ENCODE measurements around the gene FOXP4.

The FOXP4 gene

DNA sequence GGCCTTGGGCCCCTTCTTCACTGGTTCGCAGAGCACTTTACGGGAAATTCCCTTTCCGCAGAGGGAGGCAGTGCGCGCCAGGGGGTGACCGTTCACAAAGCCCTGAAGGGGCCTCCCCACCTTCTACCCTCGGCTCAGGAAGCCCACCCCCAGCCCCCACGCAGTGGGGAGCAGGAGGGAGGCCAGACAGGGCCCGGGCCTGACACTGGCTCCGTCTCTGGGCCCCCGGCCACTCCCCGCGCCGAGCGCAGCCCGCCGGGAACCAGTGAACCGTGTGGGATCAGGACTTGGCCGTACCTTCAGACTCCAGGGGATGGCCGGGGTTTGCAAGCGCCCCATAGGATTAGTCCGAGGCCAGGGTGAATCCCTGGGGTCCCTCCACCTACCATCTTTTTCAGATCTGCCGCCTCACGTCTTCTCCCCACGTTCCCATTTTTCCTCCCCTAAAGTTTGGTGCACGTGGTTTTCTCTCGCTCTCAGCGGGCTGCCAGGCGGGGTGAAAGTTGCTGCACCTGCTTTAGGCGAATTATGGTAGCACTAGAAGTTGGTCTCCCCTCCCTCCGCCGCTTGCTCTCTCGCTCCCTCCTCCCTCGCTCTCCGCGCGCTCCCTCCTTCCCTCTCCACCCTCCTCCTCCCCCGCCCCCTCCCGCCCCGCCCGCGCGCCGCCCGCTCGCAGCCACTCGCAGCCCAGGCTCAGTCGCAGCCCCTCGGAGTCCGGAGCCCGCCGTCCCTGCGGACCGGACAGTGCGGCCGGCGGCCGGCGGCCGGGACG is at the start of gene FOXP4:
Gene FOXP4, plus strand, starts transcription at position 679 of the 772 bp plus-strand sequence. CDS start 19,380 bp downstream, outside the sequence.
- peak; percentile 96 for DNase-seq

GRCh38 chr6:41497573-41497972 is 48.6 kb upstream of the FOXP4 start:
- DNase-seq, result no peak

DNA sequence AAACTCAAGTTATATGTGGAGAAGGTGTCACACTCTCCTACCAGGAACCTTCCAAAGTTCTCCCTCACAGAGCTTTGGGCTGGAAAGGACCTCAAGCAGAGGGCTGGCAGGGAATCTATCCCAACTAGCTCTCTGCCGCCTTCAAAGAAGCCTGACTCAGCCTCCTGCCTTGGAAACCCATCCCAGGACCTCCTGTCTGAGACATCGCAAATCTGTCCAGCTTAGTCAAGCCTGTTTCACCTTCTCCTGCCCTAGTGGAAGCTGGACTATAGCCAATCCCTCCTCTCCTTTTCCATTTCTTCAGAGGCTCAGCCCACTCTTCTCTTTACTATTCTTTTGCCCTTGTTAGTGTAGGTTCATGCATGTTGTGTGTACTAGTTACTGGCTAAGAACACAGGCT is 48.2 kb upstream of the FOXP4 start:
- no peak for DNase-seq

DNA sequence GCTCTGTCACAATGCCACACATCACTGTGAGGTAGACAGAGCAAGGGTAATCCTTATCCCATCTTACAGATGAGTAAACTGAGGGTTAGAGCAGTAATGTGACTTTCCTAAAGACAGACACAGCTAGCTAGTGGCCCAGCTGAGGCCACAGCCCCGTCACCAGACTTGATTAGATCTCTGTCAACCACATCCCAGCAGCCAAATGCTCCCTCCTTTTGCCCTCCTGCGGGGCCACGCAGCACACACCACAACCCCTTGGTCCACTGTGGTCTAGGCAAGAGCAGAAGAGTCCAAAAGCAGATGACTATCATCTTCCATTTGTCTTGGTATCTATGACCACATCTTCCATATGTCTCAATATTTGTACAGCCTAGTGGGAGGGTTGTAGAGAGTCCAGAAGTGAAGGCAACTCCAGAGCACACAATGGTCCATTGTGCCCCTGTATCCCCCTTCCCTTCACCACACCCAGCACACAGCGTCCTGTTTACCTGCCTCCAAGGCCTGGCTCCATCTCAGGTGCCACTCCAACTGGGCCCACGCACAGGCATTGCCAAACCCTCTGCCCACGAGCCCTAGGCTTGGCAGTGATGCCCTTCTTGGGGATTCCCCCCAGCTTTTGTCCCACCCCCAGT is 47.1 kb upstream of the FOXP4 start:
- DNase-seq, result no peak

GRCh38 chr6:41500561-41500960 is 45.6 kb upstream of the FOXP4 start:
- no peak for DNase-seq

GRCh38 chr6:41502566-41502916 is 43.6 kb upstream of the FOXP4 start:
- DNase-seq, result no peak

DNA sequence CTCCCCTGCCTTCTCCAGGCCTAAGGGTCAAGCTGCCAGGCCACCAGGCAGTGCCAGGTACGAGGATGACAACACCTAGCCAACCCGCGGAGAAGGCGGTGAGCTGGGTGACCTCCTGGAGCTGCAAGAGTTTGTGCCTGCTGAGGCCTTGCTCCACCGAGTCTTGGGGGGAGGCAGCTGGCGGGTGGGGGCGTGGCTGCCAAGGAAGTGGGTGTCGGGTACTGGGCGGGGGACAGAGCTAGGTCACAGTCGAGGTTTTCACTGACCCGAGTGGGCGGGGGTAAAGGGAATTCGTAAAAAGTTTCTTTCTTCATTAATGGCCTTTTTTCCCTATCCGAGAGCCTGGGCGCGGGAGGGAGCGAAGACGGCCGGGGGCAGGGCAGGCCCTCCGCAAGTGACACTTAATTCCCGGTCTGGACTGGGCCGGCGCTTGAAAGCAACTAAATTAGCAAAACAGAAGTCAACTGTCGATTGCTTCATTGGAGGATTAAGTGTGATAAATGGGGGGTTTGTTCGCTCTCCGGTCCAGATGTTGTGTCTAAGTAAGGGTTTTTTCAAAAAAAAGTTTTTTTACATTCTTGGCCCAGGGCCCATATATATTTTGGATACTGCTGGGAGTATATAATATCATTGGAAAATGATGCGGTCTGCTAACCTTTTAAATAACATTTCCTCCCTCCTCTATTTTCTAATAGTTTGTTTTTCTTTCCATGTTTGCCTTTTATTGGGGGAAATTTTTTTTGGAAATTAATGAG is 43.1 kb upstream of the FOXP4 start:
- DNase-seq, result no peak

DNA sequence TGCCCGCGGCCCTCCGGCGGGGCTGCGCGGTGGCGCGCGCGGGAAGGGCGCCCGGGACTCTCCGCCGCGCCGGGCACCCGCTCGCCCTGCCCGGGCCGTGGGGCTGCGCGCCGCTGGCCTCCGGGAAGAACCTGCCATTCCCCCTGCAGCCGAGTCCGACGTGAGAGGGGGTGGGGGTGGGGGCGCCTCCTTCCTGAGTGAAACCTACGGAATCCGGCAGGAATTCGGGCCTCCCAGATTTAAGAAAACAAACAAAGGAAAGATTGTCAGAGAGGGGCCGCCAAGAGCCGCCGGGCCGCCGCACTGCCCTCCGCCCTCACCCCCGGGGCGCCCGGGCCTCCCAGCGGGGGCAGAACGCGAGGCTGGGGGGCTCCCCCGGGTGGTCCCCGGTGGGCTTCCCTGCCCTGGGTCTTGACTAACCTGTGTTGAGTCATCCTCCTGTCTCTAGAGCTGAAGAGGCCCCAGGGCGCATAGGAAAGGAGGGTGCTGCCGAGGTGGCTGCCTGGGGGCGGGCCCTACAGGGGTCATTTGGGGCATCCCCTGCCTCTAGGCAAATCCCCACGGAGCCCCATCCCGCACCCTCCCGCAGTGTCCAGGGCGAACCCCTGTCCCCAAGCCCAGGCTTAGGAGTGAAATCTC is 42.2 kb upstream of the FOXP4 start:
- DNase-seq, result no peak

- DNase-seq, result no peak
Observed at GRCh38 chr6:41504466-41505121, 41.6 kb upstream of the FOXP4 start.

DNA sequence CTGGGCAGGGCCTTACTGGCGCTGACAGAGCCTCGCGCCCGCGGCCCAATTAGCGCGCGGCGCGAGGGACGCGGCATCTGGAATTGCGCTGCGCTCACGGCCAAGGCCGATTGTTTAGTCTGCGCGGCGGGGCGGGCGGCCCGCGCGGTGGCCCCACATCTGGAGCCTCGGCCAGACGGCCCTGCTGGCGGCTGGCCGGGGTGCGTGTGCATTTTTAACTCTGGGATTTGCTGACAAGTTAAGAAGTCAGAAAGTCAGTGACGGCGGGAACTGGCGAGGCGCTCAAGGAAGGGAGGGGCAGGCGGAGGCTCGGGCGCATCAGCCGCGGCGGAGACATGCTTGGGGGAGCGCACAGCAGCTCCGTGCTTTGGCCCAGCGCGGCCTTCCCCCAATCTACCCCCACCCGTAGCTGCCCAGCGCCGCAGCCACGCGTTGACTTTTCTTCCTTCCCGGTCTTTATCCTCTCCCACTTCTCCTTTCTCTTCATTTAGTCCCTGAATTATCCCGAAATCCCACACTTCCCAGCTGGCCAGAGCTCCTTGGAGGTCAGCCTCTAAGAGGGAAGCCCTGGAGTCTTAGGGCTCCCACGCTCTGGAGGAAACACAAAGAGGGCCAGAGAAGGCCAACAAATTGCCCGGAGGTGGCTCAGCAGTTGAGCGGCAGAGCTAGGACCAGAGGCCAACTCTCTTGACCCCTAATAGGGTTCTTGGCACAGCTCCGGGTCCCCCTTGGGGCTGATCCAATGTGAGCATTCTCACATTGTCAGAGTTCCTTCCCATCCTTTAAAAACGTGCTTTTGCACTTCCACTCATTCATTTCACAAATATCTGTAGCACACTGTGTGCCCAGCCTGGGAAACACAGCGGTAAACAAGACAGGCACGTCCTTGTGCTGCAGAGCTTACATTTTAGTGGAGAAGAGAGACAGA is 40.8 kb upstream of the FOXP4 start:
- DNase-seq, result peak; percentile 47

- no peak for DNase-seq
Observed at GRCh38 chr6:41508479-41508878, 37.7 kb upstream of the FOXP4 start.

DNA sequence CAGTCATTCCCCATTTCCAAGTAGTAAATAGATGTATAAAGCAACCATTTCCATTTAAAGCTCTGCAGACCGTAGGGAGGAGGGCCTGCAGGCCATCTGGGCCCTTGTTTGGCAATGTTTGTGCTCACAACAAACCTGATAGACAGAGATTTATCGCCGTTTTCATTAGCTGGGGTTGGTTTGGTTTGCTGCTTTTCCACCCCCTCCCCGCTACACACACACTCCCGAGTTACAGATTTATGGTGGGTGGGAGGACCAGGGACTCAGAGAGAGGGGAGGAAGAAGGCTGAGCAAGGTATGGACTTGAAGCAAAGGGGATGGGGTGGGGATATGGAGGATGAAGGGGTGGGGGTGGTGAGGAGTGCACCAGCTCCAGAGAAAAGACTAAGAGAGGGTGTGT is 36.6 kb upstream of the FOXP4 start:
- DNase-seq, result no peak

DNA sequence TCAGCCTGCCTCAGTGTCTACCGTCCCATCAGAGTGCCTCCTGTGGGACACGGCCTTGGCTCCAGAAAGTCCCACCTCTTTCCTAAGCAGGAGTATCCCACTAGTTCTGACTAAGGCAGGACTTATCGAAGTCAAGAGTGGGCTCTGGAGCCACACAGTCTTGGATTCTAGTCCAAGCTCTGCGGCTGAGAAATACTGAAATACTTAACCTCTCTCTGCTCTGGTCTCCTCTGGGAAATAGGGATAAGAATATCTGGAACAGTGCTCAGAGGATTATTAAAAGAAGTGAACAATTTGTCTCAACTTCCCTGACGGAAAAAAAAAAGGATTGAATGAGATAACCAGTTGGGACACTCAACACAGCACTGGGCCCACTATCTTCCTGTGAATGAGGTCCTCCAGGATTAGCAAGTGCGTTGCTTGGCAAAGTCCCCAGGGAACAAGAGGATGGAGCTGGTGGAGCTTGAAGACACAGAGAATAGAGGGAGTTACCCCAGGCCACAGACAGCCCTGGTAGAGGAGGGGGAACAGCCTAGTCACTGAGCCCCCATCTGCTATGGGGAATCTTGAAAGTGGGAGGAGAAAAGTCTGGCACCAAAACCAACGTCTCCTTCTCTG is 34.6 kb upstream of the FOXP4 start:
- DNase-seq, result no peak

- no peak for DNase-seq
Observed at GRCh38 chr6:41512146-41512701, 34.0 kb upstream of the FOXP4 start.

DNA sequence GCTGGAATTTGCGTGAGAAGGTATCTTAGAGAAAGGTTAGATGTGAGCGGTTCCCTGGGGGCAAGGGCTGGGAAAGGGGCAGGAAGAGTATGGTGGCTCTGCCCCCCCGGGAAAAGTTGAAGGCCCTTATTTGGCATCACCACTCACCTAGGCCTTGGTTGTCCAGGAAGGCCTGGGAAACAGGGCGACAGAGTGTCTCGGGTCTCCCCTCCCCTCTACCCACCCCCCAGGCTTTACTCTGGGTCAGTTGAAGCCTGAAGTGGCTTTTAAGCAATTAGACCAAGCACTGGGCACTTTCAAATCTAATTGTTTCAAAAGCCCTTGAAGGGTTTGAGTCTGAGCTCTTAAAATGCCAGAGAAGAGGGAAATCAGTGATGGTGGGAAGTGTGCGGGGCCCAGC is 30.2 kb upstream of the FOXP4 start:
- DNase-seq, result no peak

- DNase-seq, result no peak
Observed at GRCh38 chr6:41518118-41518517, 28.1 kb upstream of the FOXP4 start.

DNA sequence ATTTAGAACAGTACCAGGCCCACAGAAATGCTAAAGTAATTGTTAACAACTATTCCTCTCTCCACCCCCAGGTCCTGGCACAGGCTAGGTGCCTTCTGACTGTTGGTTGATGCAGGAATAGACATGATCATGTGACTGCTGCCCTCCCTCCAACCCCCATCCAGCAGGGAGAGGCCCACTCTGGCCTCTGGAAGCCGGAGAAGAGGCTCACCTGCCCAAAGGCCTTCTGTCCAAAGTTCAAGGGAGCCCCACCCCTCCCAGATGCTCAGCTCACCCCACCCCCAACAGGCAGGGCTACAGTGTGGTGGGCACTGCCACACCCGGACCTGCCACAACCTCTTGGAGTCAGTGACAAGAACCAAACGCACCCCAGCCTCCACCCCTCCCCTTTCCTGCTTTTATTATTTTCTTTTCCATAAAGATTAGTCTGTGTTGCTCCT is 26.9 kb upstream of the FOXP4 start:
- no peak for DNase-seq

GRCh38 chr6:41519745-41520699 is 26.2 kb upstream of the FOXP4 start:
- DNase-seq, result no peak

GRCh38 chr6:41522780-41523548 is 23.2 kb upstream of the FOXP4 start:
- no peak for DNase-seq

All from HCEC 1CT (cell line).